GM12891 (cell line): ENCODE results near the gene ACADSB.

Source experiments
- PAX5 ChIP-seq: IDR thresholded peaks from 2 replicates; pipeline ENCODE4 v1.6.1; 2011; ENCODE audit warnings: low read length, moderate library complexity, mild to moderate bottlenecking; ENCODE audit not compliant: insufficient read depth, severe bottlenecking
- POLR2A ChIP-seq: IDR thresholded peaks from 2 replicates; pipeline ENCODE4 v1.6.1; 2011; ENCODE audit warnings: low read depth, low read length, control low read depth
- POLR2AphosphoS5 ChIP-seq: IDR thresholded peaks from 2 replicates; pipeline ENCODE4 v1.6.1; 2011; ENCODE audit warnings: low read depth, low read length, control low read depth
- POU2F2 ChIP-seq: IDR thresholded peaks from 2 replicates; pipeline ENCODE4 v1.6.1; 2011; ENCODE audit warnings: low read depth, mild to moderate bottlenecking, control low read depth, low read length, moderate library complexity
- SPI1 ChIP-seq: IDR thresholded peaks from 2 replicates; pipeline ENCODE4 v1.6.1; 2011; ENCODE audit warnings: low read depth, low read length, control low read depth
- TAF1 ChIP-seq: IDR thresholded peaks from 2 replicates; pipeline ENCODE4 v1.6.1; 2011; ENCODE audit warnings: low read depth, low read length, control low read depth

DNA sequence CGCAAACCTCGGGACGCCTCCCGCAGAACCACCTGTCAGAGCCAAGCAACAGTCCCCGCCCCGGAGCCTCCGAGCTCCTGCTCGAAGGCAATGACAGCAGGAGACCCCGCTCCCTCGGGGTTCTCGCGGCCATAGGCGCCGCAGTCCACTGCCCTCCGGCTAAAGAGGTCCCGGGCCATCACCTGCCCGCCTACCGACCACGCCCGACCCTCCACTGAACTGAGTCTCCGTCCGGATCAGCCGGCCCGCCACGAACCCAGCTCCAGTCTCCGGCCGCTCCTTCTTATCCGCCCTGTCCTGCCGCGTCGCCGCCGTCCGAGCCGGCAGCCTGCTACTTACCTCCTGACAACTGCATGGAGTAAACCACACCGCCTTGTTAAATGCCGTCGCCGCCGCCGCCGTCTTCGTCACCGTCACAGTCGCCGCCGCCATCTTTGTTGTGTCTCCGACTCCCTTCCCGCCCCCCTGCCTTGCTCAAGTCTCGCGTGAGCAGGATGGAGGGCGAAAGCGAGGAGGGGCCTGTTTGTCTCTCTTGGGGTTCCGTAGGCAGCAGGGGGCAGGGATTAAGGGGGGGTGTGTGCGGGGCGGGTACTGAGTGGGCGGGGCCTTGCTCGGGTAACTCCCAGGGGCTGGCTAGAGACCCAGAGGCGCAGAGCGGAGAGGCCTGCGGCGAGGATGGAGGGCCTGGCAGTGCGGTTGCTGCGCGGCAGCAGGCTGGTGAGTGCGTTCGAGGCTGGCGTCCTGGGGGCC is at the start of gene ACADSB, which contains the start of gene IKZF5:
- TF ChIP-seq TAF1, result peak; percentile 84
- TF ChIP-seq POLR2A, result peak; percentile 97
- TF ChIP-seq POLR2AphosphoS5, result peak; percentile 96
- no peak for TF ChIP-seq PAX5
- TF ChIP-seq SPI1, result no peak
- peak; percentile 74; the same call in 1 of the 2 replicates for TF ChIP-seq POU2F2
